HG03045 (cell line): ENCODE results near the gene MAN2C1.
"Not testable (repeated sequence)": the region's sequence is repeated elsewhere in the genome, so short reads cannot be mapped to it uniquely, and the experiment has no call there.

Experiments used
- ATAC-seq: cut with Tn5 transposase; IDR thresholded peaks from one replicate; pipeline ENCODE4 v1.9.1; 2021; ENCODE audit warnings: mild to moderate bottlenecking, moderate library complexity; ENCODE audit not compliant: unreplicated experiment

MAN2C1 gene

DNA sequence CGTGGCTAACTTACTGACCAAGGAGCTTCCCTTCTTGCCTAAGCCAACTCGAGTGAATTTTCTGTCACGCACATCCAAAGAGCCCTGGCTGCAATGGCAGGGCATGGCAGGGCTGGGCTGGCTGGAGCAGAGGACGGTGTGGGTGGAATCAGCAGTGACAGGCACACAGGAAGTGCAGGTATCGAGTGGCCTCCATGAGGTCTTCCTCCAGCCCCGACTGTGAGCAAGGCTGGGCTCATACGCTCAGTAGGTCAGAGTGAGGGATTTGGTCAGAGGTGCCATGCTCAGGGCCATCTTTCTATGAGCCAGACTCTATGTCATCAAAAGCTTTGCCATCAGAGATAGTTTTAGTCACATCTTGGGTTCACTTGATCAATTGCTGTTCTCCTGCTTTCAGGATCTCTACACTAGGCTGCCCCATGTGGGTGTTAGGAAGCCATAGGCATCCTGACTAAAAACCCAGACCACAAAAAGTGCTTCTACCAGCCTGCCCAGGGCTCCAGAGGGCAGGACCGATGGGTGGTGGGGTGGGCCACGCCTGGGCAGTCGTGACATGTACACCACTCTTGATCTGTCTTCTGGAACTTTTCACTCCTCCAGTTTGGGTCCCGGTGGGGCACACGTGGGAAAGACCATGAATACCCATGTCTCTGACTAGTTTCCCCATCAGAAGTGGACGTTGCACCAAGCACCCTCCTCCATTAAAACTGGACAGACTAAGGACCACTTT lies 55.1 kb downstream of the MAN2C1 start:
- no peak for ATAC-seq

DNA sequence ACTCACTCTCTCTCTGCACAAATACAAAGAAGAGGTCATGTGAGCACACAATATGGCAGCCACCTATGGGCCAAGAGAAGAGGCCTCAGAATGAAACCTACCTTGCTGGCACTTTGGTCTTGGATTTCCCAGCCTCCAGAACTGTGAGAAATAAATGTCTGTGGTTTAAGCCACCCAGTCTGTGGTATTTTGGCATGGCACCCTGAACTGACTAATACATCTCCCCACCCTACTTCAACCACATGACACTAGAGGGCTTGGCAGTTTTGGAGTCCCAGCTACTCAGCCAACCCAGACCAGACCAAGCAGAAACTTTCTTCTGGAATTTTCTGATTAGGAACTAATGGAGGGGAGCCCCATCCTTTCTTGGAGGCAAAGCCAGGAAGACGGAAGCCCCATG lies 55.9 kb downstream of the MAN2C1 start:
- ATAC-seq: not testable (repeated sequence)

DNA sequence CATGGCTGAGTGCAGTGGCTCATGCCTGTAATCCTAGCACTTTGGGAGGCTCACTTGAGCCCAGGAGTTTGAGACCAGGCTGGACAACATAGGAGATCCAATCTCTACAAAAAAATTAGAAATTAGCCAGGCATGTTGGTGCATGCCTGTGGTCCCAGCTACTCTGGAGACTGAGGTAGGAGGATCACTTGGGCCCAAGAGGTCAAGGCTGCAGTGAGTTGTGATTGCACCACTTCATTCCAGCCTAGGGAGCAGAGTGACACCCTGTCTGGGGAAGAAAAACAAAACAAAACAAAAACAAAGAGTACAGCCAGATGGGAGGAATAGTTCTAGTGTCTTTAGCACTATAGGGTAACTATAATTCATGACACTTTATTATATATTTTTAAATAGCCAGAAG lies 58.7 kb downstream of the MAN2C1 start:
- ATAC-seq: no peak

DNA sequence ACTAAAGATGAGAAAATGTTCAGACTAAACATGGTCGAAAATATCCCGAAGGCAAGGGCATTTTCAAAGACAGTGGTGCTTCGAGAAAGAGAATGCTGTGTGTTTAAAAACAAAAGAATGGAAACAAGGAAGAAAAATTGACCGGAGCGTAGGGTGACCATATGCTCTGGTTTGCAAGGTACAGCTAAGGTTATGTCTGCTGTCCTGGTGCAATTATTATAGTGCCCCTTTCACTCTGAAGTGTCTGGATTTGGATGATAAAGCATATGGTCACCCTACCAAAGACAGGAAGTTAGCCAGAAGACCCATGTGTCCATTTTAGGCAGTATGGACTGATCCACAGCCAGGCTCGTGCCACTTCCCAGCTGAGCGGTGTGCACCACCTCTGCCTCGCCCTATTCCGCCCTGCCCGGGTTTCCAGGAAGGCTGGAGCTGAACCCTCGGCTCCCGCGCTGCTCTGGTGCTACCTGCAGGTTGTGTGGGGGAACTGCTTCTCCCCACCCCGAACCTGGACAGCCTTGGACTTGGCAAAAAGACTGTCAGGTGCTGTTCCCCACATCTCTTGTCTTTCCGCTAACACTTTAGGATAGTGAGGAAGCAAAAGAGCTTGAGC lies 60.5 kb downstream of the MAN2C1 start:
- no peak for ATAC-seq

DNA sequence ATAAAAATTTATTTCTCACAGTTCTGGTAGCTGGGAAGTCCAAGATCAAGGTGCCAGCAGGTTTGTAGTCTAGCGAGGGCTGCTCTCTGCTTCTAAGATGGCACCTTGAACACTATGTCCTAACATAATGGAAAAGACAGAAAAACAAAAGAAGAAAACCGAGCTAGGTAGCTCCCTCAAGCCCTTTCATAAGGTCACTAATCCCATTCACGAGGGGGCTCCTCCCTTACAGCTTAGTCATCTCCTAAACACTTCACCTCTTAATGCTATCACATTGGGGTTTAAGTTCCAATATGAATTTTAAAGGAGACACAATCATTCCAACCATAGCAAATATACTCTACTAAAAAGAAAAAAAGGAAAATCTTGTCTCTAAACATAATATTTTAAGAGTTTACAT lies 62.2 kb downstream of the MAN2C1 start:
- ATAC-seq: no peak
